HT1080 (cell line): ENCODE measurements around the gene RBM10. TPM values are rescaled to one million over a fixed set of nuclear protein-coding genes. Genes with fewer than 3 reads are reported as not detected.

Experiments
- DNase-seq: peaks from one replicate; pipeline ENCODE4 v3.0.0-alpha.2; 2015; ENCODE audit warnings: low read depth
- total RNA-seq: library from RNA; depleted of rRNA; stranded (reverse); fragments of >200 nt; shearing (Covaris generic); gene quantifications from 2 replicates; pipeline ENCODE4 v1.2.3, GENCODE V29; 2014

The RBM10 gene
- total RNA-seq, 1 experiment from 2014 or later, result 67.3 TPM

DNA sequence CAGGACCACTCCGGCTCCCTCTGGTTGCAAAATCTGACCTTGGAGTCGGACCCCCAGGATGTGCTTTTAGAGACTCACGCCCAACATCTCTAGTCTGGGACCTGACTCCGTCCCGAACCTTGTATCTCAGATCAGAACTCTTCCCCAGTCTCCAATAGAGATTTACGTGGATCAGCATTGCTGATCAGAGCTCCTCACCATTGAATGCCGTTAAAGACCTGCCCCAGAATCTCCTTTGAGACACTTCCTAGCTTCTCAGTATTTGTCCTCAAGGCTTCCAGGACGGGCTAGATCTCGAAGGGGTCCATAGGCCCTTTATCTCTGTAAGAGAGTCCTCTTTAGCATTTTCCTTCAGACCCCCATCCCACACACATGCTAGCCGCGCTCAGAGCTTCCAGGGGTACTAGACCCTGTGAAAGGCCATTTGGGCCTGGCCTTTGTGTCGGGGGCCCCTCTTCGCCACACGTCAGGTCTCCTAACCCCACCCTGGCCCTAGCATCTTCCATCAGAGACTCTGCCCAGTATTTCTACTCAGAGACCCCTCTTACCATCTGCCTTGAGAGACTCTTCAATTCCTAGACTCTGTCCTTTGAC lies 49.3 kb downstream of the RBM10 start:
- DNase-seq, result no peak

DNA sequence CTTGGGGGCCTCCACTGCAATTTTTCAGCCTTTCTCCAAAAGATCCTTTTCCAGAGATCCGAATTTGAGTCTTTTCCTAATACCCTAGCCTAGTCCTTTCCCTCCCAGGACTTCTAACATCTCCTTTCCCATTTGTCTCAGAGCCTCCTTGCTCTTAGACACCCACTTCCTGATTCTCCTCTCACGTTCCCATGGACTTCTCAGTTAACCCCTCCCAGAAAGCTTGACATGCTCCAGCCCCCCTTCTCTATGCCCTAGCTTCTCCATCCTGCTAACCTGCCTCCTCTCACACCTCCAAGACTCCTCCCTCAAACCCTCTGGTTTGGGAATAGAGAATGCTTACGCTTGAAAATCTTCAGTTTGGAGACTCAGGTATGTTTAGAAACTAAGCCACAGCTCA lies 51.1 kb downstream of the RBM10 start:
- no peak for DNase-seq

DNA sequence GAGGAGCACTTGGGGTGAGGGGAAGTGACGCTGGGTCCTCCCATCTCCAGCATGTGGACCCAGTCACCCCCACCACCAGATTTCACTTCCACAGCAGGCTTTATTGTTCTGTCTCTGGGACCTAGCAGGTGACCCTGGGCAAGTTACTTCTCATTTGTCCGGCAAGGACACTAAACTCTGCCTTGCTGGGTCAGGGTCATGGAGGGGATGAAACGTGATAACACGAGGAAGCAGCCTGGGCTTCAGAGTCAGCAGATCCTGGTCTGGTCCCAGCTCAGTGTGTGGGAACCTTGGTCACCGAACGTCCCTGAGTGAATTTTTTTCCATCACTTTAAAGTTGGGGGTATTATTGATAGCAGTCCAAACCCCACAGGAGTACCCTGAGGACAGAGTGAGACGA lies 52.5 kb downstream of the RBM10 start:
- no peak for DNase-seq

DNA sequence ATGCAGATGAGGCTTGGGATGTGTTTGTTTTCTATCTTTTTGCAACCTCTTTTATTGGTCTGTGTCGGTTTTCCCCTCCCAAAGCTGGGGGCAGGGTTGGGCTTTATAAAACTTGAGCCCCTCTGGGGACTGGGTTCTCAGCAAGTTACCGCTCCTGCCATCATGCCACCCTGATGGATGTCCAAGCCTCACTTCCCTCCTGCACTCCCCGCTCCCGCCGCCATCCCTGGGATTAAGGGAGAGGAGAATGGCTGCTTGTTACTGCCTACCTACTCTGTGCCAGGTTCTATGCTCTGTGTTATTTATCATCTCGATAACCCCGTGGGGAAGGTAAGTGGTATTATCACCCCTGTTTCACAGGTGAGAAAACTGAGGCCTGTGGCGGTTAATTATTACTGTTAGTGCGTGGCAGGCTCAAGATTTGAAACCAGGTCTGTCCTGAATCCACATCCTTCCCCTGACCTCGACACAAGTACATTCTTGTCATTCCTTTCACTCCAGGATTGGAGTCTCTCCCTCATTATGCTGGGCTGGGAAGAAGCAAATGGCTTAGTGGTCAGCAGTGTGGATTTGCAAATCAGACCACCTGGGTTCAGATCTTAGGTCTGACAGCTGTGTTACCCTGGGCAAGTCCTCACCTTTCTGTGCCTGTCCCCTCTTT lies 53.1 kb downstream of the RBM10 start:
- DNase-seq, result no peak

DNA sequence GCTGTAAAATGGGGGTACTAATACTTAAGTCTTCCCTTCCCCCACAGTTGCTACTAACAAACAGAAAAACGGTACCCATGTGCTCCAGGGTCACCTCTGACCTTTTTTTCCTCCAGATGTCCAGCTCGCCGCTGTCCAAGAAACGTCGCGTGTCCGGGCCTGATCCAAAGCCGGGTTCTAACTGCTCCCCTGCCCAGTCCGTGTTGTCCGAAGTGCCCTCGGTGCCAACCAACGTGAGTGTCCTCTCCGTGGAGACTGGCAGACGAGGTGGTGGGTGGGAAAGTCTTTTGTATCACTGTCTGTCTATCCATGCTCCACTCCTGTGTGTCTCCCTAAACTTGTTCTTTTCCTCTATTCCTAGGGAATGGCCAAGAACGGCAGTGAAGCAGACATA lies 53.7 kb downstream of the RBM10 start:
- no peak for DNase-seq

DNA sequence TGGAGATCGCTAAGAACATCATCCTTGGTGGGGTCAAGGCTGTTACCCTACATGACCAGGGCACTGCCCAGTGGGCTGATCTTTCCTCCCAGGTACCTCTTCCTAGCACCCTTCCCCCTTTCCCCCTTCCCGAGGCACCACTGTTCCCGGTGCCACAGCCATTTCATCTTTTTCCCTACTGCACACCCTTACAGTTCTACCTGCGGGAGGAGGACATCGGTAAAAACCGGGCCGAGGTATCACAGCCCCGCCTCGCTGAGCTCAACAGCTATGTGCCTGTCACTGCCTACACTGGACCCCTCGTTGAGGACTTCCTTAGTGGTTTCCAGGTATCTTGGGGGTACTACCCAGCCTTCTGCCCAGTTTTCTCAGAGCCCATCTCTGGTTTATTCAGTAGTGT lies 54.3 kb downstream of the RBM10 start:
- no peak for DNase-seq

DNA sequence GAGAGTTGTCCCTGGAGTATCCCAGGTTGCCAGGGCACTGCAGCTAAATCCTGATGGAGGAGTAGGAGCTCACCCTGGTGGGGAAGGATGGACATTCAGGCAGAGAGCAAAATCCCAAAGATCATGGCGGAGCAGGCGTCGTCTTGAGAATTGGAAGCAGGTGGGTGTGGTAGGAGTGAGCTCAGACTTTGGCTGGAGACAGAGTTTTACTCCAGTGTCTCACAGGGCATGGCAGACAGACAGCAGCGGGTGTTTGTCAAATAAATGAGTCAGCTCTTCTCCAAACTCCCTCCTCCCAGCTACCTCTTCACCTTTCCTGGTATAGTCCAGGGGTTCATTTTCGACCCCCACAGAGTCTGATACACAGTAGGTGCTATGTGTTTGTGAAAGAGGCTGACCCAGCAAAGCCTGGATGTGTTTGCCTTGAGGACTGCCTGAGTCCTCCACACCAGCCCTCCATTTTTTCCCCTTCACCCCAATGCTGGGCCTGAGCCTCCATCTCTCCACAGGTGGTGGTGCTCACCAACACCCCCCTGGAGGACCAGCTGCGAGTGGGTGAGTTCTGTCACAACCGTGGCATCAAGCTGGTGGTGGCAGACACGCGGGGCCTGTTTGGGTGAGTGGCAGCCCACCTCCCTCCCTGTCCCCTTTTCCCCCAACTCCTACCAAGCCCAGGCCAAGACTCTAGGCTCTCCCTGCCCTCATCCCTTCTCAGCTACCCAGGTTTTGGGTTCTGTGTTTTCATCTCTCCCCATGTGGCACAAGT lies 55.5 kb downstream of the RBM10 start:
- peak; percentile 27 for DNase-seq

DNA sequence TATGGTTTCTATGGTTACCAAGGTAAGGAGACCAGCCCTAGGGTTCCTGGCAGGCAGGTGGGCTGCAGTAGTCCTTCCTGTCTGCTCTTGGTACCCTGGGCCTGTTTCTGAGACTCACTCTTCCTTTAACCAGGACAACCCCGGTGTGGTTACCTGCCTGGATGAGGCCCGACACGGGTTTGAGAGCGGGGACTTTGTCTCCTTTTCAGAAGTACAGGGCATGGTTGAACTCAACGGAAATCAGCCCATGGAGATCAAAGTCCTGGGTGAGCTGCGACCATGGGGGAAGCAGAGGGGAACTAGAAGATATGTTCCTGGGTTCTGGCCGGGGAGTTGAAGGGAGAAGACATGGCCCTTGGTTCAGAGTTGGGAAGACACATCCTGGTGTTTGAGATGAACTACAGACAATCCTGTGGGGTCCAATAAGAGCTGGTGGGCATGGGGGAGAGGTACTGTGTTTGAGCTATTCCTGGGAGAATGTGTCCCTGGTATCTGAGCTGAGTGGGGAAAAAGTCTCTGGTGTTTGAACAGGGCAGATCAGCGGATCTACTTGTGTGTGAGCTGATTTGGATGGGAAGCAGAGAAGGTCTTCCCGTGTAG lies 56.4 kb downstream of the RBM10 start:
- DNase-seq, result no peak

DNA sequence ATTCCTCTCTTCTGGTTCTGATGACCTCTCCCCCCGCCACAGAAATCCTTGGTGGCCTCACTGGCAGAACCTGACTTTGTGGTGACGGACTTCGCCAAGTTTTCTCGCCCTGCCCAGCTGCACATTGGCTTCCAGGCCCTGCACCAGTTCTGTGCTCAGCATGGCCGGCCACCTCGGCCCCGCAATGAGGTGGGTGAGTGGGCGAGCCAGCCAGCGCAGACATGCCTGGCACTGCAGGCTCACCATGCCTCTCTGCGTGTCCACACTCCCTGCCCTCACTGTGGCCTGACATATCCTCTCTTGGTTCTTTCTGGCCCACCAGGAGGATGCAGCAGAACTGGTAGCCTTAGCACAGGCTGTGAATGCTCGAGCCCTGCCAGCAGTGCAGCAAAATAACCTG lies 57.3 kb downstream of the RBM10 start:
- no peak for DNase-seq

DNA sequence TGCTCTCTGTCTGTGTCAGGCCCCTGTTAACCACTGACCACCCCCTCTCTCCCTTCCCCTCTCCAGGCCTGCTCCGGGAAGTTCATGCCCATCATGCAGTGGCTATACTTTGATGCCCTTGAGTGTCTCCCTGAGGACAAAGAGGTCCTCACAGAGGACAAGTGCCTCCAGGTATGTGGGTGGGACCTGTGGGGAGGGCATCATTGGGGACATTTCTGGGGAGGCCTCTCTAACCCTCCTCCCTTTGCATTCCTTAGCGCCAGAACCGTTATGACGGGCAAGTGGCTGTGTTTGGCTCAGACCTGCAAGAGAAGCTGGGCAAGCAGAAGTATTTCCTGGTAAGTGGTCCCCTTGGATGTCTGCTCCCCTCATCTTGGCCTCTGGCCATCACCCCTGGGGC lies 57.9 kb downstream of the RBM10 start:
- DNase-seq, result no peak

DNA sequence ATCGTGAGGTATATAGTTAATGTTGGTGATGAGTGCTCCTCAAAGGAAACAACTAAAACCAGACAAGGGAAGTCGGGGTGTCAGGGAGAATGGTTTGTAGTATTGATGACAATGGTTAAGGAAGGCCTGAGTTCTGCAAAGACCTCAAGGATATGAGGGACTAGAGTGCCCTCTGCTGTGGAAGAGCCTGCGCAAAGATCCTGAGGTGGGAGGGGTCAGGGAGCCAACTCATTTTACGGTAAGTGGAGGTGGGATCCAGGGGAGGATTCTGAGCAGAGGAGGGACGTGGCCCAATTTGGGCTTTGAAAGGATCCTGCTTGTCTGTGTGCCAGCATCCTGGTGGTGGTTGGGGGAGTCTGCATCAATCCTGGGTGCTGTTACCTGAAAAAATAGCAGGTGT lies 59.9 kb downstream of the RBM10 start:
- DNase-seq, result no peak

DNA sequence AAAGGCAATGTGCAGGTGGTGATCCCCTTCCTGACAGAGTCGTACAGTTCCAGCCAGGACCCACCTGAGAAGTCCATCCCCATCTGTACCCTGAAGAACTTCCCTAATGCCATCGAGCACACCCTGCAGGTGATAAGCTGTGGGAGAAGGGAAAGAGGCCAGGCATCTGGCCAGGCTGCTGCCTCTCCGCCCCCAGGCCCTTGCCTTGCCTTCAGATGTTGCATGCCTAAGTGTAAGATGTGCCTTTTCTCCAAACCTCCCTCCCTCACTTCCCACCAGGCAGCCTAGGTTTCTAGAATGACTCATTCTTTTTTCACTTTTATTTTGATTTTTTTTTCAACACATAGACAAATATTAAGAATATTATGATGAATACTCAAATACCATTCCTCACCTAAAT lies 61.3 kb downstream of the RBM10 start:
- no peak for DNase-seq

DNA sequence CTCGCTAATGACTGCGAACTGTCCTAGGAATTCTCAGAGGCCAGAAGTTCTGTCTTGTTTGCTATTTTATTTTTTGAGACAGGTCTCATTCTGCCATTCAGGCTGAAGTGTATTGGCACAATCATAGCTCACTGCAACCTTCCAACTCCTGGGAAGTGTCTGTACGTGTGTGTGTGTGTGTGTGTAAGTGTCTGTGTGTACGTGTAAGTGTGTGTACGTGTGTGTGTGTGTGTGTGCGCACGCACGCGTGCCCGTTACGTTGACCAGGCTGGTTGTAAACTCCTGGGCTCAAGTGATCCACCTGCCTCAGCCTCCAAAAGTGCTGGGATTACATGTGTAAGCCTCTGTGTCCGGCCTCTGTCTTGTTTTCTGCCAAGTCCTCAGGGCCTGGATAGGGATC lies 63.1 kb downstream of the RBM10 start:
- DNase-seq, result no peak

DNA sequence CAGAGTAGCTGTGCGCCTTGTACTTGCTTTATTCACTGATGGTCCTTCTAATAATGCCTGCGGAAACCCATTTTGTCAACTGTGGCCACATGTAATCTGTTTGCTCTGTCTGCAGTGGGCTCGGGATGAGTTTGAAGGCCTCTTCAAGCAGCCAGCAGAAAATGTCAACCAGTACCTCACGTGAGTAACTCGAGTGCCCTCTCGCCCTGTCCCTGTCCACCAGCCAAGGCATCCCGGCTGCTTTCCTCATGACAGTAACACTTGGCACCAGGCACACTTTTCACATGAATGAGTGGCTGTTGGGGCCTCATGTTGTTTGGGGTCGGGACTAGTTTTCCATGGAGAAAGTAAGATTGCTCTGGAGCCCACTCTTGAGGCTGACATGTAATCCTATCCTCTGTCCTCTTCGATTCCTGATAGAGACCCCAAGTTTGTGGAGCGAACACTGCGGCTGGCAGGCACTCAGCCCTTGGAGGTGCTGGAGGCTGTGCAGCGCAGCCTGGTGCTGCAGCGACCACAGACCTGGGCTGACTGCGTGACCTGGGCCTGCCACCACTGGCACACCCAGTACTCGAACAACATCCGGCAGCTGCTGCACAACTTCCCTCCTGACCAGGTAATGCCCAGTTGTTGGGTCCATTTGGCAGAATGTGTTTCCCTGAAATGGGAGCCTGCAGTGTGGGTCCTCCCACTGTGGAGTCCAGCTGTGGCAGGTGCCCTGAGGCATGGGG lies 64.7 kb downstream of the RBM10 start:
- DNase-seq, result no peak

DNA sequence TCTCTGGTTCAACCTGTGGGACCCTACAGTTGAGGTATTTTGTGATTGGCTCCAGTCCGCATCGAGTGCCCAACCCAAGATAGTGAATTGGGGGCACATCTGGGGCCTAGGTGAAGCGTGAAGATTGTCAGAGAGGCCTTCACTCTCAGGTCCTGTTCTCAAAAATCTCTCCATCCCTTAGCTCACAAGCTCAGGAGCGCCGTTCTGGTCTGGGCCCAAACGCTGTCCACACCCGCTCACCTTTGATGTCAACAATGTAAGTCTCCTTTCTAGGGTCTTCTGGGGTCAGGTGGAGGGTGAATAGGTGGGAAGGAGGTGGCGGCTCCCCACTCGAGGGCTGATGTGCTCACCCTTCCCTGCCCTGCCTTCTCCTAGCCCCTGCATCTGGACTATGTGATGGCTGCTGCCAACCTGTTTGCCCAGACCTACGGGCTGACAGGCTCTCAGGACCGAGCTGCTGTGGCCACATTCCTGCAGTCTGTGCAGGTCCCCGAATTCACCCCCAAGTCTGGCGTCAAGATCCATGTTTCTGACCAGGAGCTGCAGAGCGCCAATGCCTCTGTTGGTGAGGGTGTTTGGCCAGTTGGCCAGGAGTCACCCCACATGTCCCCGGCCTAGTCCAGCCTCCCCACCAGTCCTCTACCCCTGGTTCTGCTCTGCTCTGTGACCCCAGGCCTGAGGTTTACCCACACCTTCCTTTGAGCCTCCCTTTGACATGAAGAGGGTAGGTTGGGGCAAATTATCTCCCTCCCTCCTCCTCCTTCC lies 65.8 kb downstream of the RBM10 start:
- no peak for DNase-seq

DNA sequence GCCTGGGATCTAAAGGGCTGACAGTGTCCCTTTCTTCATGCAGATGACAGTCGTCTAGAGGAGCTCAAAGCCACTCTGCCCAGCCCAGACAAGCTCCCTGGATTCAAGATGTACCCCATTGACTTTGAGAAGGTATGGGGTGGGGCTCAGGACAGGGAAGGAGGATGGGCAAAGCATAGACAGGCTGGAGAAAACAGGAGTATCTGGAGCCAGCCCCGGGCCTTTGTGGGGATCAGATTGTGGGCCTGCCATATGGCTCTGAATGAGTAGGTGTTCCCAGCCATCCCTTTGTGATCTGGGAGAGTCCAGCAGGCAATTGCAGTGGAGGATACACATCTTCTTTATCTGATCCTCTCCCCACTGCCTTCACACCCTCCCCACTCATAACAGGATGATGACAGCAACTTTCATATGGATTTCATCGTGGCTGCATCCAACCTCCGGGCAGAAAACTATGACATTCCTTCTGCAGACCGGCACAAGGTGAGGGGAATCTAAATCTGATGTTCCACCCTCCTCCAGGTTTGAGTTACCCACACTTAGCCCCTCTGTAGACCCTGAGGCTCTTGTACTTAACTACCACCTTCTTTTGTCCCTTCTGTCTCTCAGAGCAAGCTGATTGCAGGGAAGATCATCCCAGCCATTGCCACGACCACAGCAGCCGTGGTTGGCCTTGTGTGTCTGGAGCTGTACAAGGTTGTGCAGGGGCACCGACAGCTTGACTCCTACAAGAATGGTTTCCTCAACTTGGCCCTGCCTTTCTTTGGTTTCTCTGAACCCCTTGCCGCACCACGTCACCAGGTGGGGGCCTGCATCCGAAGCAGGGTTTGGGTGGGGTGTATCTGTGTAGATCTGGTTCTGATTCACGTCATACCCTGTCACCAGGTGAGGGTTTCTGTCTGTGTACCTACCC lies 67.6 kb downstream of the RBM10 start:
- no peak for DNase-seq

DNA sequence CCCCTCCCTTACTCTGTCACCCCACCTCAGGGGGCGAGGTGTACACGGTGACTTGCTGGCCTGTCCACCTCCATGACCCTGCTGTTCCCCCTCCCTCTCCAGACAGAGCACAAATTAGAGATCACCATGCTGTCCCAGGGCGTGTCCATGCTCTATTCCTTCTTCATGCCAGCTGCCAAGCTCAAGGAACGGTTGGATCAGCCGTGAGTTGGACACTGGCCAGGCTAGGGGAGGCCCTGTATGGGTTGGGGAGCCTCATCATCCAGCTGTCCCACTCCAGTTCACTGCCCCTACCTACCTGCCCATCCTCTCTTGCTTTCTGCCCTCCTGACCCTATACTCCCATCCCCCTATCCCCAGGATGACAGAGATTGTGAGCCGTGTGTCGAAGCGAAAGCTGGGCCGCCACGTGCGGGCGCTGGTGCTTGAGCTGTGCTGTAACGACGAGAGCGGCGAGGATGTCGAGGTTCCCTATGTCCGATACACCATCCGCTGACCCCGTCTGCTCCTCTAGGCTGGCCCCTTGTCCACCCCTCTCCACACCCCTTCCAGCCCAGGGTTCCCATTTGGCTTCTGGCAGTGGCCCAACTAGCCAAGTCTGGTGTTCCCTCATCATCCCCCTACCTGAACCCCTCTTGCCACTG lies 69.5 kb downstream of the RBM10 start:
- DNase-seq, result no peak

DNA sequence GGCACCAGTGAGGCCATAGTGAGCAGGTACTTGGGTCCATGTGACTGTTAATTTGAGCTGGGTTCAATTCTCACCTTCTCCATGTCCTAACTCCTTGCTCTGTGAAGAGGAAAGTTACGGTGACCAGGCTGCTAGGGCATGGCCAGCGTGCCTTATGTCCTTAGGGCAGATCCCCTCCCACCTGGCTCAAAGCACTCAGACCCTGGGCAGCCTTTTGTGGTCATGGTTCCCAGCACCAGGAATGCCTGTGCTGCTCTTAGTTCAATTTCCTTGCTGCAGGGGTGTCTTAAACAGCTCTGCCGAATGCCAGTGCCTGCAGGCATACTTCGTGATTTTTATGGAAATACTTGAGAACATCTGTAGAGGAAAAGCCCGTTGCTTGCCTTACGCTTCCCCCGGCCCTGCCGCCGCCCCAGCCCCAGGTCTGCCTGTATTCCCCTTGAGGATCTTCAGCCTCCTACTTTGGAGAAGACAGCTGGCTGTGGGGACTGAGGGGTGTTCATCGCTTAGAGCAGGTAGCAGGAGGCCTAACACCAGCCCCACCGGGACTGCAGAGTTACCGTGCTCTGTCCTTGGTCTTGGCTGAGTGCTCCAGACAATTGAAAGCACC lies 70.4 kb downstream of the RBM10 start:
- DNase-seq, result no peak

DNA sequence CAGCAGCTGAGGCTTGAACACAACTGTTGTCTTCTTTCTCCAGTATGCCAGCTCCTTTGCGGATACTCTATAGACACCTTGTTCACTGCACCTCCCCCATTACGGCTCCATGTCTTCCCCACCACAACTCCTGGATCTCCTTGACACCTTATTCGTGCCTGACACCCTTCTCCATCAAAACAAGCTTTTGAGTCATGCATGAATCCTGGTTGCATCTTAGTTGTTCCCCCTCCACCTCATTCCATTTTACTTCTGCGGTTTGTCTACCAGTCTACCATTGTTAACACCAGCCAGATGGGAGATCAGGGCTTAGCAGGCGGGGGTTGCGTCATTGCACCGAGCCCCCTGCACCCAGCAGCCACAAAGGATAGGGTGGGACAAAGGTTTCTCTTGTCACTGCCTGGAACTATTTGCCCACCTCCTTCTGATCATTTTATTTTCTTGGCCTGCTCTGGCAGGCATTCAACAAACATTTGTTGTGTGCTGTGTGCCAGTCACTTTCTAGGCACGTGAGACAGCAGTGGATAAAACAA lies 71.4 kb downstream of the RBM10 start:
- no peak for DNase-seq
